BJ (cell line): ENCODE data around the gene ERC1. TPM values are rescaled to one million over a fixed set of nuclear protein-coding genes. Genes with fewer than 3 reads are reported as not detected.

Experiments used
- CTCF ChIA-PET: fragments of 350-600 bp; formaldehyde crosslinking; extraction: SDS; loops from one replicate; lab custom pipeline; 2021; ENCODE audit warnings: antibody characterized with exemption, inconsistent platforms; lab: Yijun Ruan, JAX
- POLR2A ChIA-PET: fragments of 300-600 bp; sonication (Branson Sonifier 250); formaldehyde crosslinking; extraction: SDS; loops from one replicate; lab custom pipeline; 2021; ENCODE audit warnings: antibody characterized with exemption; lab: Charles Lee
- DNase-seq: peaks from one replicate; pipeline ENCODE4 v3.0.0-alpha.2; 2011; ENCODE audit warnings: low read depth
- H3K27me3 ChIP-seq: 2 replicates; pipeline ENCODE4 v1.6.0; 2011; ENCODE audit warnings: low read length; ENCODE audit not compliant: control insufficient read depth, insufficient read depth
- H3K36me3 ChIP-seq: 2 replicates; pipeline ENCODE4 v1.5.1; 2011; ENCODE audit warnings: low read length; ENCODE audit not compliant: control insufficient read depth, insufficient read depth
- H3K4me3 ChIP-seq: 2 replicates; pipeline ENCODE4 v1.5.1; 2011; ENCODE audit warnings: low read depth, mild to moderate bottlenecking, control low read depth, low read length
- polyA plus RNA-seq: library from polyadenylated mRNA; depleted of rRNA; stranded (reverse); fragments of >200 nt; gene quantifications from 2 replicates; pipeline ENCODE4 v1.2.3, GENCODE V29; 2011
- TF ChIP-seq, protein P1 (sequence below): IDR thresholded peaks from 2 replicates; pipeline ENCODE4 v1.5.1; 2011; ENCODE audit warnings: low read depth, mild to moderate bottlenecking, control low read depth, inconsistent platforms, low read length, moderate library complexity; ENCODE audit not compliant: insufficient read depth

ERC1 gene
- polyA plus RNA-seq, 1 experiment: 14.5 TPM

DNA sequence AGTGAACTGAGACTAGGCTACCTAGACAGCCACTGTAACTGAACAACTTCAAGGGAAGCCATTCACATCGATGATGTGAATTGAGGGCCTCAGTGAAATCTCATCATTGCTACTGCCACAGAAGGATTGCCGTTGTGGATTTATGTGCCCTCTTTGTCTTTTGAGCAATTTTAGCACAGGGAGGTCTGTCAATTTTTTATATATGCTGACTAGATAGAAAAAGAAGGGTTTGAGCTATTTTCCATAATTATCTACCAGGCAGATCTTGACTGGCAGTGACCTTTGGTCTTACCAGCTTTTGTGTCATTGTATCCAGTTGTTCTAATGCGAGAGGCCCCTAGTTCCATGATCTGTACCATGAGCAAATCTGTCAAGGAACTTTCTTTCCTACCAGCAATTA lies 179.4 kb downstream of the ERC1 start:
- TF ChIP-seq, protein P1, sequence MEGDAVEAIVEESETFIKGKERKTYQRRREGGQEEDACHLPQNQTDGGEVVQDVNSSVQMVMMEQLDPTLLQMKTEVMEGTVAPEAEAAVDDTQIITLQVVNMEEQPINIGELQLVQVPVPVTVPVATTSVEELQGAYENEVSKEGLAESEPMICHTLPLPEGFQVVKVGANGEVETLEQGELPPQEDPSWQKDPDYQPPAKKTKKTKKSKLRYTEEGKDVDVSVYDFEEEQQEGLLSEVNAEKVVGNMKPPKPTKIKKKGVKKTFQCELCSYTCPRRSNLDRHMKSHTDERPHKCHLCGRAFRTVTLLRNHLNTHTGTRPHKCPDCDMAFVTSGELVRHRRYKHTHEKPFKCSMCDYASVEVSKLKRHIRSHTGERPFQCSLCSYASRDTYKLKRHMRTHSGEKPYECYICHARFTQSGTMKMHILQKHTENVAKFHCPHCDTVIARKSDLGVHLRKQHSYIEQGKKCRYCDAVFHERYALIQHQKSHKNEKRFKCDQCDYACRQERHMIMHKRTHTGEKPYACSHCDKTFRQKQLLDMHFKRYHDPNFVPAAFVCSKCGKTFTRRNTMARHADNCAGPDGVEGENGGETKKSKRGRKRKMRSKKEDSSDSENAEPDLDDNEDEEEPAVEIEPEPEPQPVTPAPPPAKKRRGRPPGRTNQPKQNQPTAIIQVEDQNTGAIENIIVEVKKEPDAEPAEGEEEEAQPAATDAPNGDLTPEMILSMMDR: no peak
- no peak overlapping the region for H3K4me3 ChIP-seq
- DNase-seq: no peak
- CTCF ChIA-PET: no interaction called here
- H3K36me3 ChIP-seq: no peaks in the 10 kb centered on the region
- H3K27me3 ChIP-seq: no peaks in the 10 kb centered on the region
- POLR2A ChIA-PET: no interaction called here

DNA sequence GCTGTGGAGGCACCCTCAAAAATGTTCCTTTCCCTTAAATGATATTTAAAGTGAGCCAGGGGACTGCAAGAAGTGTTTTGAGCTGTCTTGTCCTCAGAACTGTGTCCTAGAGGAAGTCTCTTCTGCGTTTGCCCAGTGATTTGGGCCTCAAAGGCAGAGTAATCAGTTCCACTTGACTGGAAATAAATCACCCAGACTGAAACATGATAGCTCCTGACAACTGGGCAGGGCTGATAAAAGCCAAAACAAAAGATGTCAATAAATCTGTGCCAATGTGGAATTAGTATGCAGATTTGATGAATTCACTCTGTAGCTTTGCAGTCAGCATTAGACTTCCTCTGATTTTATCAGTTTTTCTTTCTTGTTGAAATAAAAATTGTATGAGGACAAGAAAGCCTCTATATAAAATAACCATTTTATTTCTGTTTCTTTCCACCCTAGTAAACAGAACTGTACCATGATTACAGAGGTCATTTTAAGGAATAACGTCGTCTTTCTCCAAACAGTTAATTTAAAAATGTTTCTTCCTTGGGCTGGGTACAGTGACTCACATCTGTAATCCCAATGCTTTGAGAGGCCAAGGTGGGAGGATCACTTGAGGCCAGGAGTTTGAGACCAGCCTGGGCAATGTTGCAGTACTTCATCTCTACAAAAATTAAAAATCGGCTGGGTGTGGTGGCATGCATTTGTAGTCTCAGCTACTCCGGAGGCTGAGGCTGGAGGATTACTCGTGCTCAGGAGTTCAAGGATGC lies 180.8 kb downstream of the ERC1 start:
- ChIA-PET CTCF (interaction anchor here (0.8 kb wide), 1 partner anchor 10 kb away, joined by 3 read pairs; no protein-coding TSS in a partner anchor), POLR2A (no interaction called here)
- Histone ChIP-seq H3K27me3 (no peaks in the 10 kb centered on the region), H3K4me3 (no peak overlapping the region), H3K36me3 (no peaks in the 10 kb centered on the region)
- DNase-seq: no peak
- TF ChIP-seq, protein P1: no peak

DNA sequence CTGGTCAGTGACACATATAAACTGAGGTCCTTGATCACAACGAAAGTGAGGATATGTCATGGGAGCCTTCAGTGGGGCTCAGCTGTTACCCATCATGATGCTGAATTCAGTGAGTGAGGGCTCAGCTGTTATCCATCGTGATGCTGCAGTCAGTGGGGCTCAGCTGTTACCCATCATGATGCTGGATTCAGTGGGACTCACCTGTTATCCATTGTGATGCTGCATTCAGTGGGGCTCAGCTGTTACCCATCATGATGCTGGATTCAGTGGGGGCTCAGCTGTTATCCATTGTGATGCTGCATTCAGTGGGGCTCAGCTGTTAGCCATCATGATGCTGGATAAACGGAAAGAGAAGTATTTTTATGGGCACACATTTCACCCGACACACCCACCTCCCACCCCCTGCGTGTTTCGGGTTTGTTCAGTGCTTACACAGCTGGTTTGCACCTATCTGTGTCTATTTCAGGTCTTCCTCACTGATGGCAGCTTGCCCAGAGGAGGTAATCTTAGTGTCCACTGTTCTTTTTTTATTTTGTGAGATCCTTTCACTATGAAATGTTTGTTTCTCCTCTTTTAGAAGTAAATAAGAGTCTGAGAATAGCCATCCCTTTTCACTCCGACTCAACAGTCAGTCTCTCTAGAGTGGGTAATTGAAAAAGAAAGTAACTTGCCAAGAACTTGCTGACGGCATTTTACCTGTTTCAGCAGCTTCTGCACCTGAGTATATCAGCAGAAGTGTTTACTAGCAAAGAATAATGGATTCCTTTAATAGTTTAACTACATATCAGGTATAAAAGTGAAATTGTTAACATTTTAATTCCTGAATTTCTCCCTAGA lies 183.0 kb downstream of the ERC1 start:
- CTCF ChIA-PET: interaction anchor here (1.0 to 1.8 kb wide), 2 partner anchors 9 to 187 kb away, joined by 3 to 5 read pairs; no protein-coding TSS in a partner anchor
- TF ChIP-seq, protein P1: no peak
- Histone ChIP-seq H3K4me3 (no peak overlapping the region), H3K27me3 (no peaks in the 10 kb centered on the region), H3K36me3 (no peaks in the 10 kb centered on the region)
- POLR2A ChIA-PET: no interaction called here
- DNase-seq: no peak

DNA sequence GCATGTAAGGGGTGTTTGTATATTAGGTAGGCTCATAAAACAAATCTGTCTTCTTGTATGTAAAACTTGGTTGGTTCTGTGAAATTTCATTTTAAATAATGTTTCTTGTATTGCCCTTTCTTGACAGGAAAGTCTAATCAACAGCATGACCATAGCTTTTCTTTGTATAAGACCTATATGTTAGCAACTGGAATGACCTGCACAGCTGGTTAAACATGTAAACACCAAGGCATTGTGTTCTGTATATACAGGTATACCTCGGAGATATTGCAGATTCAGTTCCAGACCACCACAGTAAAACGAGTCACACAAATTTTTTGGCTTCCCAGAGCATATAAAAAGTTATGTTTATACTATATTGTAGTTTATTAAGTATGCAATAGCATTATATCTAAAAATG lies 183.6 kb downstream of the ERC1 start:
- Histone ChIP-seq H3K36me3 (no peaks in the 10 kb centered on the region), H3K27me3 (no peaks in the 10 kb centered on the region), H3K4me3 (no peak overlapping the region)
- no peak for DNase-seq
- ChIA-PET CTCF (interaction anchor here (1.0 to 1.8 kb wide), 2 partner anchors 8 to 186 kb away, joined by 3 to 5 read pairs; no protein-coding TSS in a partner anchor), POLR2A (no interaction called here)
- TF ChIP-seq, protein P1: no peak

DNA sequence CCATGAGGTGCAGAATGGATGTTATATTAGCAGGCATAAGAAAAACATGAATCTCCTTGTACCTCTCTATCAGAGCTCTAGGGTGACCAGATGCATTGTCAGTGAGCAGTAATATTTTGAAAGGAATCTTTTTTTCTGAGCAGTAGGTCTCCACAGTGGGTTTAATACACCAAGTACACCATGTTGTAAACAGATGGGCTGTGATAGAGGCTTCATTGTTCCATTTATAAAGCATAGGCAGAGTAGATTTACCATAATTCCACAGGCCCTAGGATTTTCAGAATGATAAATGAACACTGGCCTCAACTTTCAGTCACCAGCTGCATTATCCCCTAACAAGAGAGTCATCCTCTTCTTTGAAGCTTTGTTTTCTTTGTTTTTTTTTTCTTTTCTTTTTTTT lies 185.2 kb downstream of the ERC1 start:
- ChIA-PET POLR2A (no interaction called here), CTCF (interaction anchor here (1.4 kb wide), 1 partner anchor 9 kb away, joined by 5 read pairs; no protein-coding TSS in a partner anchor)
- Histone ChIP-seq H3K4me3 (no peak overlapping the region), H3K27me3 (no peaks in the 10 kb centered on the region), H3K36me3 (no peaks in the 10 kb centered on the region)
- DNase-seq: no peak
- TF ChIP-seq, protein P1: no peak
